GM15510 (cell line): ENCODE results near the gene LUC7L3.

Experiments
- POLR2A ChIP-seq: IDR thresholded peaks from 3 replicates; pipeline ENCODE4 v1.6.1; 2011; ENCODE audit warnings: borderline replicate concordance; ENCODE audit not compliant: insufficient read length; ENCODE audit errors: extremely low read depth

The LUC7L3 gene, protein sequence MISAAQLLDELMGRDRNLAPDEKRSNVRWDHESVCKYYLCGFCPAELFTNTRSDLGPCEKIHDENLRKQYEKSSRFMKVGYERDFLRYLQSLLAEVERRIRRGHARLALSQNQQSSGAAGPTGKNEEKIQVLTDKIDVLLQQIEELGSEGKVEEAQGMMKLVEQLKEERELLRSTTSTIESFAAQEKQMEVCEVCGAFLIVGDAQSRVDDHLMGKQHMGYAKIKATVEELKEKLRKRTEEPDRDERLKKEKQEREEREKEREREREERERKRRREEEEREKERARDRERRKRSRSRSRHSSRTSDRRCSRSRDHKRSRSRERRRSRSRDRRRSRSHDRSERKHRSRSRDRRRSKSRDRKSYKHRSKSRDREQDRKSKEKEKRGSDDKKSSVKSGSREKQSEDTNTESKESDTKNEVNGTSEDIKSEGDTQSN

DNA sequence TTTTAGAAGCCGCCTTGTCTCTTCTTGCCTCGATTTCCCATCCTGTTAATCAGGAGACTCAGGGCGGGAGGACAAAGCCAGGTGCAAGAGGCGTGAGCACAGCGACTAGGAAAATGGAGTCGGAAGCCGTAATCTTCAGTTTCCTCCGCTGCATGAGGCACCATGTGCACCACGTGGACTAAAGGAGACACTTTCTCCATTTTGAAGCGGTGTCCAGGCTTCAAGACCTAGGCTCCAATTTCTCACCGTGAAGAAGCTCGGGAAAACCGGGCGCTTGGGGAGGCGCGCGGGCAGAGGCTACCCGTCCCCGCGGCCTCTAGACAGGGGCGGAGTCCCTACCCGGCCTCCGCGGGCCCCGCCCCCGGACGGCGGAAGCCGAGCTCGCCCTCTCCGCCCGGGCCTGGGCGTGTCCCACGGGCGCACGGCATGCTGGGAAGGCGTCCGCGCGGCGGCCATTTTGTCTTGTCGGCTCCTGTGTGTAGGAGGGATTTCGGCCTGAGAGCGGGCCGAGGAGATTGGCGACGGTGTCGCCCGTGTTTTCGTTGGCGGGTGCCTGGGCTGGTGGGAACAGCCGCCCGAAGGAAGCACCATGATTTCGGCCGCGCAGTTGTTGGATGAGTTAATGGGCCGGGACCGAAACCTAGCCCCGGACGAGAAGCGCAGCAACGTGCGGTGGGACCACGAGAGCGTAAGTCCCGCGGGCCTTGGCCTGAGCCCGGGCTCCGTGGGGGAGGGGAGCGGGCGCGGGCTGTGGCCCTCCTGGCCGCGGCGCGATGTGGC lies at the start of gene LUC7L3:
TSS of gene LUC7L3 (plus strand) at position 460 of the 780 bp plus-strand sequence. CDS start at position 590, 130 bp downstream.
- peak; percentile 96 for TF ChIP-seq POLR2A

DNA sequence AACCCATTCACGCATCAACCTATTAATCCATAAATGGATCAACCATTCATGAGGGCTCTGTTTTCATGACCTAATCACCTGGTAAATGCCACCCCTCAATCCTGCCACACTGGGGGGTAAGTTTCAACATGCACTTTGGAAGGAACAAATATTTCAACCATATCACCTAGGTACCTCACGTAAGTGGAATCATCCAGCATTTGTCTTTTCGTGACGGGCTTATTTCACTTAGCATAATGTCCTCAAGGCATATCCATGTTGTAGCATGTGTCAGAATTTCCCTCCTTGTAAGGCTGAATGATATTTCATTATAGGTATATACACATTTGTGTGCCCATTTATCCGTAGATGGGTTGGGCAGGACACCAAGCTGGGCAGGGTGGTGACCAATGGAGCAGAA lies 47.3 kb upstream of the LUC7L3 start:
- TF ChIP-seq POLR2A: no peak

DNA sequence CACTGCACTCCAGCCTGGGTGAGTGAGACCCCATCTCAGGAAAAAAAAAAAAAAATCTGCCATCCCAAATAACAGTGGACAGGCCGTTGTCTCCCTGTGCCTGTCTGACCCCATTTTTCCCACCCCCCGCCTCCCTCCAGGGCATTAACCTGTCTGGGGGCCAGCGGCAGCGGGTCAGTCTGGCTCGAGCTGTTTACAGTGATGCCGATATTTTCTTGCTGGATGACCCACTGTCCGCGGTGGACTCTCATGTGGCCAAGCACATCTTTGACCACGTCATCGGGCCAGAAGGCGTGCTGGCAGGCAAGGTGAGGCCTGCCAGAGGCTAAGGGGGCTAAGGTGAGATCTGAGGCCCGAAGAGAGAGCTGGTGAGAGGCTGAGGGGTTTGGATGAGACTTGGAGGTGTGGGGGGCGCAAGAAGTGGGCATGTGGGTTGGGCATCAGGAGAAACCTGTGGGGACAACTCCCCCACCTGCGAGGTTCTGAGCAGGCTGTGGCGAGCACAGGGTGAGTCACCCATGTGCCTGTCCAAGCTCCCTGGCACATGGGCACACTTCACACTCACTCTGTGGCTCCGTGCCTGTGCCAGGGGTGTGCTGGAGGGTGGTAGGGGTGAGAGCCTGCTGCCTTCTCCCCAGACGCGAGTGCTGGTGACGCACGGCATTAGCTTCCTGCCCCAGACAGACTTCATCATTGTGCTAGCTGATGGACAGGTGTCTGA lies 46.4 kb upstream of the LUC7L3 start:
- no peak for TF ChIP-seq POLR2A

DNA sequence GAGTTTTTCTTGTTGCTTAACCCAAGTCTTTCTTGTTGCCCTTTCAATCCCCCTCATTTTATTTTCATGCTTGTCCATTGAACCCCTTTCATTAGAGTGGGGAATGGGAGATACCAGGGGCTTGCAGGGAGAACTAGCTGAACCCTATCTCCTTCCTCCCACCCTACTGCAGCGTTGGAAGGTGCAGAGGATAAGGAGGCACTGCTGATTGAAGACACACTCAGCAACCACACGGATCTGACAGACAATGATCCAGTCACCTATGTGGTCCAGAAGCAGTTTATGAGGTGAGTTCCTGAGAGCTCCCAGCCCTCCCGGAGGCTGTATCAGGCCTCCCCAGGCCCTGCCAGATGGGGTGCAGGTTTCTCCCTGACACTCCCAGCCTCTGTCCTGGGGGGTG lies 44.2 kb upstream of the LUC7L3 start:
- no peak for TF ChIP-seq POLR2A

DNA sequence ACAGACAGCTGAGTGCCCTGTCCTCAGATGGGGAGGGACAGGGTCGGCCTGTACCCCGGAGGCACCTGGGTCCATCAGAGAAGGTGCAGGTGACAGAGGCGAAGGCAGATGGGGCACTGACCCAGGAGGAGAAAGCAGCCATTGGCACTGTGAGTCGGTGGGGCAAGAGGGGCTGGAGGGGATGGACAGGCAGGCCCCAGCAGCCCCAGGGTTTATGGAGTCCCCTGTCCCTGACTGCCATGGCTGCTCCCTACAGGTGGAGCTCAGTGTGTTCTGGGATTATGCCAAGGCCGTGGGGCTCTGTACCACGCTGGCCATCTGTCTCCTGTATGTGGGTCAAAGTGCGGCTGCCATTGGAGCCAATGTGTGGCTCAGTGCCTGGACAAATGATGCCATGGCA lies 43.8 kb upstream of the LUC7L3 start:
- TF ChIP-seq POLR2A: no peak

DNA sequence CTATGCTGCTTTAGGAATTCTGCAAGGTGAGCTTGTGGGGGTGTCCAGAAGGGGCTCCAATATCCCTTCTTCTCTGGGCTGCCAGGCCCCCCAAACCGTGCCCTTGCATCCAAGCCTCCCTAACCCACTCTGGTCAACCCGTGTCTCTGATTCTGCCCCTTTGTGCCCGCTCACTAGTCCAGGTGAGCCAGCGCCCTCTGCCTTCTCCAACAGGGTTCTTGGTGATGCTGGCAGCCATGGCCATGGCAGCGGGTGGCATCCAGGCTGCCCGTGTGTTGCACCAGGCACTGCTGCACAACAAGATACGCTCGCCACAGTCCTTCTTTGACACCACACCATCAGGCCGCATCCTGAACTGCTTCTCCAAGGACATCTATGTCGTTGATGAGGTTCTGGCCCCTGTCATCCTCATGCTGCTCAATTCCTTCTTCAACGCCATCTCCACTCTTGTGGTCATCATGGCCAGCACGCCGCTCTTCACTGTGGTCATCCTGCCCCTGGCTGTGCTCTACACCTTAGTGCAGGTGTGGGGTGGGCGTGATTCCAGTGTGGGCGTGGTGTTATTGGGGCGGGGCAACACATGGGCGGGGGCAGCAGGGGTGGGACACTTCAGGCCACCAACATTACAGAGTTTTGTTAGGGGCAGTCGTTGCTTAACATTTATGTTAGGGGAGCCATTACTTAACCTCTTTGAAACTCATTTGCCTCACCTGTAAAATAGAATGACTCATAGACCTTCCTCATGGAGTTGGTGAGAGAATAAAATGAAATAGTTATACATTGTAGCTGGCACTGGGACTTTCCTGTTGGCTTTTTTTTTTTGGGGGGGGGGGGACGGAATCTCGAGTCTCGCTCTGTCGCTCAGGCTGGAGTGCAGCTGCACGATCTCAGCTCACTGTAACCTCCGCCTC lies 43.1 kb upstream of the LUC7L3 start:
- no peak for TF ChIP-seq POLR2A

DNA sequence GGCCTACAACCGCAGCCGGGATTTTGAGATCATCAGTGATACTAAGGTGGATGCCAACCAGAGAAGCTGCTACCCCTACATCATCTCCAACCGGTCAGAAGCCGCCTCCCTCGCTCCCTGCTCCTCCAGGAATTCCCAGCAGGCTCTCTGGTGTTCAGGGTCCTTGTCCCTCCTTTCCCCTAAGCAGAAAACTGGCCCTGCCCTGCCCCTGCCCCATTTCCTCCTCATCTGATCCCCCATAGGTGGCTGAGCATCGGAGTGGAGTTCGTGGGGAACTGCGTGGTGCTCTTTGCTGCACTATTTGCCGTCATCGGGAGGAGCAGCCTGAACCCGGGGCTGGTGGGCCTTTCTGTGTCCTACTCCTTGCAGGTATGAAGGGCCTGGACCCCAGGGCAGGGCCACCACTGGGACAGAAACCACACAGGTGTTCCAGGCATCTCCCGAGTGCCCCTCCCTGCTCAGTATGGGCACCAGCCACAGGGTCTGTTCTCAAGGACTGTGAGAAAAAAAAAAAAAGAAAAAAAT lies 41.5 kb upstream of the LUC7L3 start:
- TF ChIP-seq POLR2A: no peak

DNA sequence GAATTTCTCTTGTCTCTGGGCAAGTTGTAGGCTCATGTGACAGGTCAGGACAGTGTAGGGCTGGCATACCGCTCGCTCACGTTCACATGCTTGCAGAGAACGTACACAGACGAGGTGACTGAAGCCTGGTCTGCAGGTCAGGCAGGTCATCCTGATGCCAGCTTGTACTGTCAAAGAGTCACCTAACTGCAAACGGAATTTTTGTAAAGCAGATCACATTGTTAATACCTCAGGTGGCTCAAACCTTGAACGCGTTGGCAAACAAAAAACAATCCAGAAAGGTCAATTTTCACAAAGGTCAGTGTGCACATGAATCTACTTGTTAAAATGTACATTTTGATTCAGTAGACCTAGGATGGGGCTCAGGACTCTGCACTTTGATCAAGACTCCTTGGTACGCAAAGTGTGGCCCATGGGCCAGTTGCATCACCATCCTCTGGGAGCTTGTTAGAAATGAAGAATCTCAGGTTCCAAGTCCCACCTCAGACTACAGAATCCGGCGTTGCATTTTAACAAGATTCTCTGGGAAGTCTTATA lies 40.3 kb upstream of the LUC7L3 start:
- TF ChIP-seq POLR2A: no peak

DNA sequence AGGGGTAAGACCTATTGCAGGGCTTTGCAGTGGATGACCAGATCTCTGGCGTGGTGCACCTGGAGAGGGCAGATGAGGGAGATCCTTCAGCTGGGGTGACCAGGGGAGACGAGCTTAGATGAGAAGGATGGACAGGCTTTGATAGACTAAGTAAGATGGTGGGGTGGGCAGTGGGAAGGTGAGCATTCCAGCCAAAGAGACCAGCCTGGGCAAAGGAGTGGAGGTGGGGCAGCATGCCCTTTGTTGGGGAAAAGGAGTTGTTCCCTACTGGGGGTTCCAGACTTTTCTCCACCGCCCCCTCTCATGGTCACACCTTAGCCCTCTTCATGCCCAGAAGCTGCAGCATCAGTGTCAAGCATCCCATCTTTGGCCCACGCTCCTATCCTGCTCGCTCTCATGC lies 39.3 kb upstream of the LUC7L3 start:
- TF ChIP-seq POLR2A: no peak

DNA sequence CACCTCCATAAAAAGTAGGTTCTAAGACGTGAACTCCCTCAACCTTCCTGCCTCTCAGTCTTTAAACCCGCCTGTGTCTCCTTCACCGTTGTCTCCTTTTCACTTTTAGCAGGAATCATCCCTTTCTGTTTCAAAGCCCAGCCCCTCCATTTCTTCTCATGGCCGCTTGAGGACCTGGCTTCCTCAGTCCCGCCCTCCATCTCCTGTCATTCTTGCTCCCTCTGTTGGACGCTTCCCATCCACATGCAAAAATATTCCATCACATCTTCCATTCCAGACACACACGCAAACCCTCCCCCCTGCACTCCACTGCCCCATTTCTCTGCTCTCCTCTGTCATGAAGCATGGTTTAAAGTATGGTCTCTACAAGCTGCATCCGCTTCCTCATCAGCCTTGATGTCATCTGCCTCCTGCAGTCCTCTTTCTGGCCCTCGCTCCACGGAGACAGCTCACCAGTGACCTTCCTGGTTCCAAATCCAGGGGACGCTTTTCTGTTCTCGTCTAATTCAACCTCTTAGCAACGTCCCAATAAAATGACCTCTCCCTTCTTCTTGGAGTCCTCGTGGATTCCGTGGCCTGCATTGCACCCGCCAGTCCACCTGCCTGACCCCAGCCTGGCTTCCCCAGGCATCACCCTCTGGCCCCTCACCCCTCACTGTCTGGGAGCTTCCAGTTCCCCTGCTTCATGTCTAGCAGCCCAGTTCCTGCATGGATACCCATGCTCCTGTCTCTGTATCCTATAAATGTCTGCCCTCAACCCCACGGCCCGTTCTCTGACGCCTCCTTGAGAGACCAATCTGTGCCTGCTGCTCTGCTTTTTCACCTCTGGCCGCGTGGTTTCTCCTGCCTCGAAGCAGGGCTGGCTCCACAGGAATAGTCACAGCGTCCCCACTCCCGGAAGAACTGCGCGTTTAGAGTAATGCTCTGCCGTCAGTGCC lies 37.9 kb upstream of the LUC7L3 start:
- no peak for TF ChIP-seq POLR2A

DNA sequence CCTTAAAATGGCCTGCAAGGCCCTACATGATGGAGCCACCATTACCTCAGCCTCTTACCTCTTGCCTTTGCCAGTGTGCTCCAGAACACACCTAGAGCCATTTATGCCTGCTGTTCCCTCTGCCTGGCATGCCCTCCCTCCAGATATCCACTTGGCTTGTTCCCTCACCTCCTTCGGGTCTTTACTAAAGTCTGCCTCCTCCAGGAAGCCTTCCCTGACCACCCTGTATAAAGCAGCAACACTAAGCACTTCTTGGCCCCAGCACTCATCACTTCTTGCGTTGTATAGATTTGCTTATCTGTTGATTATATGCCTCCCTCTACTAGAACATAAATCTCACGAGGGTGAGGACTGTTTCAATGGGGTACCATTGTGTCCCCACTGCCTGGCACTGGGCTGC lies 37.0 kb upstream of the LUC7L3 start:
- TF ChIP-seq POLR2A: no peak

DNA sequence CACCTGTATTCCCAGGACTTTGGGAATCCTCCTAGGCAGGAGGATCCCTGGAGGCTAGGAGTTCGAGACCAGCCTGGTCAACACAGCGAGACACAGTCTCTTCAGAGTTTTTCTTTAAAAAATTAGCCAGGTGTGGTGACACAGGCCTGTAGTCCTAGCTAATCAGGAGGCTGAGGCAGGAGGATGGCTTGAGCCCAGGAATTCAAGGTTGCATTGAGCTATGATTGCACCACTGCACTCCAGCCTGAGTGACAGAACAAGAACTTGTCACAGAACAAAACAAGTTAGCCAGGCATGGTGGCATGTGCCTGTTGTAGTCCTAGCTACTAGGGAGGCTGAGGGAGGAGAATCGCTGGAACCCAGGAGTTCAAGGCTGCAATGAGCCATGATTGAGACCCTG lies 36.5 kb upstream of the LUC7L3 start:
- TF ChIP-seq POLR2A: no peak

DNA sequence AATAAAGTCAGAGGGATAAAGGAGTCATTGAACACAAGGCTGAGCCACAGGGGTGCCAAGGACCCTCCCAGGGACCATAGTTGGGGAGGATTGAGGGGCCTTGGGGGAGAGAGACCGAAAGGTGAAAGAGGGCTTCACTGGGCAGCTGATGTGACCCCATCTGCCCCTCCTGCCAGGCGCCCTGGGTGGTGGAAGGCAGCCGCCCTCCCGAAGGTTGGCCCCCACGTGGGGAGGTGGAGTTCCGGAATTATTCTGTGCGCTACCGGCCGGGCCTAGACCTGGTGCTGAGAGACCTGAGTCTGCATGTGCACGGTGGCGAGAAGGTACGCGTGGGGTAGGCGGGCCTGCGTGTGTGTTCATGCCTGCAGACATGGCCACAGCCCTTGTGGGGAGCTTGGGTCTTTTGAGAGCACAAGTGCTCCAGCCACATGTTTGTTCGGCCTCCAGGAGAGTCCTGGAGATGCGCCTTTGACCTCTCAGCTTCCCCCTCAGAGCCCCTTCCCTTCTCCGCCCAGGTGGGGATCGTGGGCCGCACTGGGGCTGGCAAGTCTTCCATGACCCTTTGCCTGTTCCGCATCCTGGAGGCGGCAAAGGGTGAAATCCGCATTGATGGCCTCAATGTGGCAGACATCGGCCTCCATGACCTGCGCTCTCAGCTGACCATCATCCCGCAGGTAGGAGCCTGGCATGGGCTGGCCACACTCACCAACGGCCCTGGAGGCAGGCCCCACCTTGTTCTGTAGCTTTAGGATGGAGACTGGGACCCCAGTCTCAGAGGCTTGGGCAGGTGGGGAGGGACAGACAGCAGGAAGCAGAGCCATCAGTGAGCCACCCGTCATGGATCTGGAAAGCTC lies 35.7 kb upstream of the LUC7L3 start:
- no peak for TF ChIP-seq POLR2A

DNA sequence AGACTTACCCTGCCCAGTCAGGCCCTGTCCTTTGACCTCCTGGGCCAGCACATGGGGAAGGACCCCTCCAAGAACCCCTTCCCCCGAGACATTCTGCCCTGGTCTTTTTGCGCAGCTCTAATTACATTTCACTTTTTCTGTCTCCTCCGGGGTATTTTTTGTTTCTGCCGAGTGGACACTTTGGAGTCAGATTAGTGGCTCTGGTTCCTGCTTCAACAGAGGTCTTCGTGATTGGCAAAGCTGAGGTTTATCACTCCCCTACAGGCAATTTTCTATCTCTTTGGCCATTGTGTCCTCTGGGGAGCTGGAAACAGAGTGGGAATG lies 35.2 kb upstream of the LUC7L3 start:
- TF ChIP-seq POLR2A: no peak
